Measurements from ENCODE around the gene ANO9.

Gene ANO9

DNA sequence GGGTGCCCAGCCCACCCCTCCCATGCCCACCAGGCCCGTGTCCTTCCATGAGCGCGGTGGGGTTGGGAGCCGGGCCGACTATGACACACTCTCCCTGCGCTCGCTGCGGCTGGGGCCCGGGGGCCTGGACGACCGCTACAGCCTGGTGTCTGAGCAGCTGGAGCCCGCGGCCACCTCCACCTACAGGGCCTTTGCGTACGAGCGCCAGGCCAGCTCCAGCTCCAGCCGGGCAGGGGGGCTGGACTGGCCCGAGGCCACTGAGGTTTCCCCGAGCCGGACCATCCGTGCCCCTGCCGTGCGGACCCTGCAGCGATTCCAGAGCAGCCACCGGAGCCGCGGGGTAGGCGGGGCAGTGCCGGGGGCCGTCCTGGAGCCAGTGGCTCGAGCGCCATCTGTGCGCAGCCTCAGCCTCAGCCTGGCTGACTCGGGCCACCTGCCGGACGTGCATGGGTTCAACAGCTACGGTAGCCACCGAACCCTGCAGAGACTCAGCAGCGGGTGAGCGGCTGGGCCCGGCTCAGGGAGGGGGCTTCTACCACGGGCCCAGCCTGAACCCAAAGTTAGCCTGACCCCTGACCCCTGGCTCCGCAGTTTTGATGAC is 44.8 kb downstream of the ANO9 start:
- TF ChIP-seq, protein P1, sequence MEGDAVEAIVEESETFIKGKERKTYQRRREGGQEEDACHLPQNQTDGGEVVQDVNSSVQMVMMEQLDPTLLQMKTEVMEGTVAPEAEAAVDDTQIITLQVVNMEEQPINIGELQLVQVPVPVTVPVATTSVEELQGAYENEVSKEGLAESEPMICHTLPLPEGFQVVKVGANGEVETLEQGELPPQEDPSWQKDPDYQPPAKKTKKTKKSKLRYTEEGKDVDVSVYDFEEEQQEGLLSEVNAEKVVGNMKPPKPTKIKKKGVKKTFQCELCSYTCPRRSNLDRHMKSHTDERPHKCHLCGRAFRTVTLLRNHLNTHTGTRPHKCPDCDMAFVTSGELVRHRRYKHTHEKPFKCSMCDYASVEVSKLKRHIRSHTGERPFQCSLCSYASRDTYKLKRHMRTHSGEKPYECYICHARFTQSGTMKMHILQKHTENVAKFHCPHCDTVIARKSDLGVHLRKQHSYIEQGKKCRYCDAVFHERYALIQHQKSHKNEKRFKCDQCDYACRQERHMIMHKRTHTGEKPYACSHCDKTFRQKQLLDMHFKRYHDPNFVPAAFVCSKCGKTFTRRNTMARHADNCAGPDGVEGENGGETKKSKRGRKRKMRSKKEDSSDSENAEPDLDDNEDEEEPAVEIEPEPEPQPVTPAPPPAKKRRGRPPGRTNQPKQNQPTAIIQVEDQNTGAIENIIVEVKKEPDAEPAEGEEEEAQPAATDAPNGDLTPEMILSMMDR (IDR thresholded peaks at IDR 0.05), result no peak

DNA sequence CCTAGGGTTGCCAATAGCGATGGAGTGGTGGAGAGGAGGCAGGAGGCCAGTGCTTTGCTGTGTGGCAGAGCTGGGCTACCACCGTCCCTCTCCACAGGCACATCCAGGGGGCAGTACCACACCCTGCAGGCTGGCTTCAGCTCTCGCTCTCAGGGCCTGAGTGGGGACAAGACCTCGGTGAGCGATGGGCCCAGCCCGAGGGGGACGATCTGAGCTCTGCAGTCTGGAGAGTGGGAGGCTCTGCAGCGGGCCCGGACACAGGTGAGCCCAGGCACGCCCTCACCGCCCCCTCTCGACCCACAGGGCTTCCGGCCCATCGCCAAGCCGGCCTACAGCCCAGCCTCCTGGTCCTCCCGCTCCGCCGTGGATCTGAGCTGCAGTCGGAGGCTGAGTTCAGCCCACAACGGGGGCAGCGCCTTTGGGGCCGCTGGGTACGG is 45.3 kb downstream of the ANO9 start:
- TF ChIP-seq, protein P1 (IDR thresholded peaks at IDR 0.05), result no peak

DNA sequence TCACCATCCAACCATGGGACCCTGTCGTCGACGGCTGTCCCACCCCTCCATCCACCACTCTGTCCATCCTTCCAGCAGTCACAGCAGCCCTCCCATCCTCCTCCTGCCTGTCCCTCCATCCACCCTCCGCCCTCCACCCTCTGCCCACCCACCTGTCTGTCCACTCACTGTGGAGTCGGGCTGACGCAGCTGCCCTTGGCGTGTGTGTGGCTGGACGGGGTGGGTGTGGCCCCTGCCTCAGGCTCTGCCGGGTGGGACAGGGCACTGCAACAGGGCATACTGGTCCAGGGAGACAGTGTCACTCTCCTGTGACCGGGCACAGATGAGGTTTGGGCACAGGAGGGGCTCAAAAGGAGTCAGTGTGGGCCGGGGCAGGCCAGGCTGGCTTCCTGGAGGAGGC is 45.9 kb downstream of the ANO9 start:
- TF ChIP-seq, protein P1 (IDR thresholded peaks at IDR 0.05), result no peak

DNA sequence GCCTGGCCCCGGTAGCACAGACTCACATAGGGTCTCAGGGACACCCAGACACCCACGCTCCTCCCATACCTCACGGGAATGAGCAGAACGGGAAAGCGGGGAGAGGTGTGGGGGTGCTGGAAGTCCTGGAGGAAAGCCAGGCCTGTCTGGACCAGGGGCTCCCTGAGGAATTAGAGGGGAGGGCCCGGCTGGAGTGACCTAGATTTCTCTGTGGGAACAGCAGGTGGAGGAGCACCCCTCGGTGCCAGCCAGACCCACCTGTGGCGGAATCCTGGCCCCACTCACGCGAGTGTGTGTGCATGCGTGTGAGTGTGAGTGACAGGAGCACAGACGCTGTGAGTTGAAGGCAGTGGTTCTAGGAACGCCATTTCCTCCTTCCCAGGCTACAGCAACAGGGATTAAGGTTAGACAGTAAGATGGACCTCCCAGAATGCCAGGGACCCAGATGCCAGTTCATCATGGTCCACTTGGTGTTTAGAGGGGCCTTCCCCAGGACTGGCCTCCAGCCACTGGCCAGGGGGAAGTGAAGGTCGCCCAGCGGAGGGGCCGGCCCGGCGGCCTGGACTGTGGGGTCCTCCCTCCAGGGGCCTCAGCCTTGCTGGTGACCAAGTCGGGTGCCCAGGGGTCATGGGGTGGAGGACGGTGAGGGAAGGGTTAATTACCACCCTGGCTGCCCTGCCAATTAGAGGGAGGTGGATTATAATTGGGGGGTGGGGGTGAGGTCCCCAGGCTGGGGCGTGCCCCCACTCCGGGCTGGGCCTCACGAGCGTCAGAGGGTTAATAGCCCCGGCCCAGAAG is 46.8 kb downstream of the ANO9 start:
- TF ChIP-seq, protein P1 (IDR thresholded peaks at IDR 0.05), result no peak

DNA sequence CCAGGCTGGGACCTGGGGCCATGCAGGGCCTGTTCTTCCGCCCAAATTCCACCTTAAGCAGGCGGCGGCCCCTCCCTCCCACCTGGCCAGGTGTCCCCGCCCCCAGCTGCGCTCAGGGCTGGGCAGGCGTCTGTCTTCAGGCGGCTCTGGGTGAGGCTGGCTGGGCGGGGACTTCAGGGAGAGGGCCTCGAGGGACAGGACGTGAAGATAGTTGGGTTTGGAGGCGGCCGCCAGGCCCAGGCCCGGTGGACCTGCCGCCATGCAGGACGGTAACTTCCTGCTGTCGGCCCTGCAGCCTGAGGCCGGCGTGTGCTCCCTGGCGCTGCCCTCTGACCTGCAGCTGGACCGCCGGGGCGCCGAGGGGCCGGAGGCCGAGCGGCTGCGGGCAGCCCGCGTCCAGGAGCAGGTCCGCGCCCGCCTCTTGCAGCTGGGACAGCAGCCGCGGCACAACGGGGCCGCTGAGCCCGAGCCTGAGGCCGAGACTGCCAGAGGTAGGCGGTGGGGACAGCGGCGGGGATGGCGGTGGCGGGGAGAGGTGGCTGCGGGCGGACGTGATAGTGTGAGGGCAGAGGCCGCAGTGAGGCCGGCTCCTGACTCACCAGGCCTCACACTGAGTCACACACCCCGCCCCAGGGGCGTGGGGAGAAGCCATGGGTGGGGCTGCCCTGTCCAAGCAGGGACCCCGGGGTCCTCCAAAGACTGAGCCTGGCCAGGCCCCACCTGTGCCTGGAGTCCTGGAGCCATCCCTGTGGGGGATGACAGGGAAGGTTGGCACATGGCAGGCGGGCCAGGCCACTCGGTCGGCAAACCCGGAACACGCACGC is 47.6 kb downstream of the ANO9 start, which contains the start of gene PKP3:
PKP3 (plus strand) TSS at position 176 of the 824 bp plus-strand sequence; CDS start at position 260, 84 bp downstream.
- TF ChIP-seq, protein P1 (IDR thresholded peaks at IDR 0.05), result no peak

DNA sequence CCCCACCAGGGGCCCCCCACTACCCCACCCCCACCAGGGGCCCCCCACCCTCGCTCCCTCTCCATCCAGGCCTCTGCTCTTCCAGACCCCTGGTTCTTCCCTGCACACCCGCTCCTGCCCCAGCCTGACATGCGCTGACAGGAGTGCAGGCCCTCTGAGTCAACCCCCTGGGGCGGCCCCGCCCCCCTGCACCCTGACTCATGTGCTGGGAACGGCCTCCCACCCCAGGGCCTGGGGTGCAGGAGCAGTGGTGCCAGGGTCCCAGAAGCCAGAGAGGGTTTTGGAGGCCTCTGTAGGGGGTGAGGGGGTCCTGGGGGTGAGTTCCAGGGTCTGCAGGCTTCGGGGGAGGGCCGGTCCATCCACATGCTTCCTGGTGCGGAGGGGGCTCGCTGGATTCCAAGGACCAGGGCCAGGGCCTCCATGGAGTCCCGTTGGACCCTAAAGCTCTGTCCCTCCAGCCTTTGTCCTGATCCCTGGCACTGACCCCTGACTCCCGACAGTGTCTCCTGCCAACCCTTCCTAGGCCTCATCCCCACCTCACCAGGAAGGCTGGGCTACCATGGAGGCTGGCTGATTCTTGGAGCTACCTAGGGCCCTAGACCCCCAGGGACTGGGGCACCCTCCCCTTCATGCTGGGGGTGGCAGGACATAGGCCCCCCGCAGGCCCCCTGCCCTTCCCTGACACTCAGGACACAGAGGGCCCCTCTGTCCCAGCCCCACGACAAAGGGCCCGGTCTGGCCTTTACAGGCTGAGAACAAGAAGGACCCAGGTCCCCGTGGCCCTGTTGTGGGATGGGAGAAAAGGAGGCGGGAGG is 48.4 kb downstream of the ANO9 start:
- TF ChIP-seq, protein P1 (IDR thresholded peaks at IDR 0.05), result no peak
